Panc1 (cell line): ENCODE results near the gene TMEM229B. TPM values are rescaled to one million over a fixed set of nuclear protein-coding genes. Genes with fewer than 3 reads are reported as not detected.

ENCODE experiments used
- ATAC-seq: fragments of 200-7000 bp; cut with Tn5 transposase; 2 replicates; pipeline ENCODE4 v1.9.1; 2020; ENCODE audit warnings: mild to moderate bottlenecking, moderate library complexity
- BruUV-seq: library from RNA; stranded (reverse); fragments of 400-500 nt; replicated peaks from 2 replicates; lab custom pipeline; 2021; lab: Mats Ljungman, UMichigan
- CTCF ChIA-PET: fragments of 300-600 bp; sonication (Branson Sonifier 250); formaldehyde crosslinking; loops from one replicate; lab custom pipeline; 2022; ENCODE audit warnings: antibody characterized with exemption; lab: Charles Lee
- POLR2A ChIA-PET: fragments of 300-600 bp; sonication (Branson Sonifier 250); formaldehyde crosslinking; loops from one replicate; lab custom pipeline; 2022; ENCODE audit warnings: antibody characterized with exemption; lab: Charles Lee
- DNase-seq: peaks from one replicate; pipeline ENCODE4 v3.0.0-alpha.2; 2010; ENCODE audit warnings: low read depth, low spot score
- H3K27ac ChIP-seq: 2 replicates; pipeline ENCODE4 v1.5.1; 2011; ENCODE audit warnings: mild to moderate bottlenecking, low read length, inconsistent platforms
- H3K27me3 ChIP-seq: fragments of 200-500 bp; sonication (Bioruptor generic); 2 replicates; pipeline ENCODE4 v1.6.0; 2014; ENCODE audit warnings: low read length, inconsistent platforms; ENCODE audit not compliant: control insufficient read depth, insufficient read depth
- H3K36me3 ChIP-seq: fragments of 200-500 bp; sonication (Bioruptor generic); 2 replicates; pipeline ENCODE4 v1.5.1; 2014; ENCODE audit warnings: inconsistent platforms, mild to moderate bottlenecking, low read length, moderate library complexity; ENCODE audit not compliant: control insufficient read depth, insufficient read depth
- H3K4me1 ChIP-seq: 2 replicates; pipeline ENCODE4 v1.5.1; 2011; ENCODE audit warnings: inconsistent platforms, mild to moderate bottlenecking, low read length, moderate library complexity; ENCODE audit not compliant: control insufficient read depth, insufficient read depth
- H3K4me3 ChIP-seq, 2 experiments: 2 replicates each; pipeline ENCODE4 v1.5.1; 2011 to 2012; ENCODE audit warnings: low read depth in 2 of 2, low read length in 2 of 2, mild to moderate bottlenecking in 2 of 2, inconsistent platforms in 1 of 2, moderate library complexity in 1 of 2
- H3K9me3 ChIP-seq: fragments of 200-500 bp; sonication (Bioruptor generic); 2 replicates; pipeline ENCODE4 v1.5.1; 2014; ENCODE audit warnings: low read depth, mild to moderate bottlenecking, inconsistent platforms, low read length, moderate library complexity; ENCODE audit not compliant: control insufficient read depth, insufficient read depth
- POLR2AphosphoS5 ChIP-seq: IDR thresholded peaks from 2 replicates; pipeline ENCODE4 v1.6.1; 2012; ENCODE audit warnings: mild to moderate bottlenecking, low read depth, low read length, moderate library complexity
- SIN3A ChIP-seq: IDR thresholded peaks from 2 replicates; pipeline ENCODE4 v1.6.1; 2012; ENCODE audit warnings: low read depth, mild to moderate bottlenecking, low read length, moderate library complexity, borderline replicate concordance; ENCODE audit not compliant: insufficient read depth
- TCF7L2 ChIP-seq: IDR thresholded peaks from 2 replicates; pipeline ENCODE4 v1.6.1; 2011; ENCODE audit warnings: mild to moderate bottlenecking, low read depth, low read length, inconsistent platforms
- in situ Hi-C: cut with HindIII; loops from 2 replicates; pipeline ENCODE4 v1.10.0; 2016; ENCODE audit warnings: low sequenced_read_pairs, low pct_unique_long_range_greater_than_20kb
- intact Hi-C: fragments of 100-400 bp; cut with micrococcal nuclease; formaldehyde crosslinking; loops from one replicate; pipeline ENCODE4 v1.10.0; 2022; ENCODE audit not compliant: unreplicated experiment
- total RNA-seq: library from RNA; stranded (reverse); gene quantifications from one replicate; pipeline ENCODE4 v1.2.1, GENCODE V29; 2021; ENCODE audit not compliant: unreplicated experiment
- TF ChIP-seq, protein P1 (sequence below): fragments of 450-650 bp; IDR thresholded peaks from 2 replicates; pipeline ENCODE4 v1.5.1; 2017; ENCODE audit warnings: mild to moderate bottlenecking
- TF ChIP-seq, protein P2 (sequence below), 2 experiments: IDR thresholded peaks; 2 replicates each; pipeline ENCODE4 v1.6.1; 2011 to 2012; ENCODE audit warnings: low read depth in 2 of 2, control low read depth in 1 of 2, low read length in 1 of 2, mild to moderate bottlenecking in 1 of 2, moderate library complexity in 1 of 2; ENCODE audit not compliant: insufficient read depth in 1 of 2

TMEM229B gene
- total RNA-seq, 1 experiment from 2014 or later: 1.6 TPM

- Histone ChIP-seq H3K36me3 (no peaks in the 10 kb centered on the region), H3K4me3 (no peak overlapping the region), H3K4me1 (peaks cover 14% of the 10 kb centered on the region; the same call in 1 of the 2 replicates), H3K9me3 (no peaks in the 10 kb centered on the region), H3K27me3 (no peaks in the 10 kb centered on the region; the same call in 1 of the 2 replicates), H3K27ac (no peak overlapping the region)
- DNase-seq (no peak), ATAC-seq (no peak)
- in situ Hi-C loops: no loop called here
- no TSS peak for BruUV-seq
- intact Hi-C loops: loop anchor here (10.0 kb wide), 1 partner anchor 86 kb away; no protein-coding TSS in a partner anchor
- CTCF ChIA-PET: no interaction called here
- POLR2A ChIA-PET: no interaction called here
- TF ChIP-seq POLR2AphosphoS5 (no peak), TCF7L2 (no peak), SIN3A (no peak)
- TF ChIP-seq, protein P1, sequence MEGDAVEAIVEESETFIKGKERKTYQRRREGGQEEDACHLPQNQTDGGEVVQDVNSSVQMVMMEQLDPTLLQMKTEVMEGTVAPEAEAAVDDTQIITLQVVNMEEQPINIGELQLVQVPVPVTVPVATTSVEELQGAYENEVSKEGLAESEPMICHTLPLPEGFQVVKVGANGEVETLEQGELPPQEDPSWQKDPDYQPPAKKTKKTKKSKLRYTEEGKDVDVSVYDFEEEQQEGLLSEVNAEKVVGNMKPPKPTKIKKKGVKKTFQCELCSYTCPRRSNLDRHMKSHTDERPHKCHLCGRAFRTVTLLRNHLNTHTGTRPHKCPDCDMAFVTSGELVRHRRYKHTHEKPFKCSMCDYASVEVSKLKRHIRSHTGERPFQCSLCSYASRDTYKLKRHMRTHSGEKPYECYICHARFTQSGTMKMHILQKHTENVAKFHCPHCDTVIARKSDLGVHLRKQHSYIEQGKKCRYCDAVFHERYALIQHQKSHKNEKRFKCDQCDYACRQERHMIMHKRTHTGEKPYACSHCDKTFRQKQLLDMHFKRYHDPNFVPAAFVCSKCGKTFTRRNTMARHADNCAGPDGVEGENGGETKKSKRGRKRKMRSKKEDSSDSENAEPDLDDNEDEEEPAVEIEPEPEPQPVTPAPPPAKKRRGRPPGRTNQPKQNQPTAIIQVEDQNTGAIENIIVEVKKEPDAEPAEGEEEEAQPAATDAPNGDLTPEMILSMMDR: no peak
- TF ChIP-seq, protein P2, sequence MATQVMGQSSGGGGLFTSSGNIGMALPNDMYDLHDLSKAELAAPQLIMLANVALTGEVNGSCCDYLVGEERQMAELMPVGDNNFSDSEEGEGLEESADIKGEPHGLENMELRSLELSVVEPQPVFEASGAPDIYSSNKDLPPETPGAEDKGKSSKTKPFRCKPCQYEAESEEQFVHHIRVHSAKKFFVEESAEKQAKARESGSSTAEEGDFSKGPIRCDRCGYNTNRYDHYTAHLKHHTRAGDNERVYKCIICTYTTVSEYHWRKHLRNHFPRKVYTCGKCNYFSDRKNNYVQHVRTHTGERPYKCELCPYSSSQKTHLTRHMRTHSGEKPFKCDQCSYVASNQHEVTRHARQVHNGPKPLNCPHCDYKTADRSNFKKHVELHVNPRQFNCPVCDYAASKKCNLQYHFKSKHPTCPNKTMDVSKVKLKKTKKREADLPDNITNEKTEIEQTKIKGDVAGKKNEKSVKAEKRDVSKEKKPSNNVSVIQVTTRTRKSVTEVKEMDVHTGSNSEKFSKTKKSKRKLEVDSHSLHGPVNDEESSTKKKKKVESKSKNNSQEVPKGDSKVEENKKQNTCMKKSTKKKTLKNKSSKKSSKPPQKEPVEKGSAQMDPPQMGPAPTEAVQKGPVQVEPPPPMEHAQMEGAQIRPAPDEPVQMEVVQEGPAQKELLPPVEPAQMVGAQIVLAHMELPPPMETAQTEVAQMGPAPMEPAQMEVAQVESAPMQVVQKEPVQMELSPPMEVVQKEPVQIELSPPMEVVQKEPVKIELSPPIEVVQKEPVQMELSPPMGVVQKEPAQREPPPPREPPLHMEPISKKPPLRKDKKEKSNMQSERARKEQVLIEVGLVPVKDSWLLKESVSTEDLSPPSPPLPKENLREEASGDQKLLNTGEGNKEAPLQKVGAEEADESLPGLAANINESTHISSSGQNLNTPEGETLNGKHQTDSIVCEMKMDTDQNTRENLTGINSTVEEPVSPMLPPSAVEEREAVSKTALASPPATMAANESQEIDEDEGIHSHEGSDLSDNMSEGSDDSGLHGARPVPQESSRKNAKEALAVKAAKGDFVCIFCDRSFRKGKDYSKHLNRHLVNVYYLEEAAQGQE (IDR thresholded peaks at IDR 0.05; ENCODE audit: insufficient read depth in 1 of 2, low read depth in 2 of 2, low read length in 1 of 2): no peak
These were observed 22.3 kb upstream of the TMEM229B start for GRCh38 chr14:67510836-67511235.

DNA sequence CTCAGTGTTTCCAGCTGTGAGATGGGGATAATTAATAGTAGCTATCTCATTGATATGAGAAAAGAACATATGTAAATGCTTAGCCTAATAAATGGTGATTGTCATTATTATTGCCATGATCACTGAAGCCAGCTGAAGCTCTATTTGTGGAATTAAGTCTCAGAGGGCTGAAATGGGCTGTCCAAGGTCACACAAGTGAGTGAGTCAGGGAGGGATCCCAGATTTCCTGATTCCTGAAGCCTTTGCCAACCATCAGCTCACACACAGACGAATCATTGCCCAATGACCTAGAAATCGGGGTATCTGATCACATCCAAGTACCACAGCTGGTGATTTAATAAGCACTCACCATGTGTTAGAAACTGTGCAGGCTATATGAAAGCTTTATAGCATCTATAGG is 21.6 kb upstream of the TMEM229B start:
- no peaks in the 10 kb centered on the region for H3K36me3 ChIP-seq
- no peak overlapping the region for H3K4me3 ChIP-seq
- no peak overlapping the region for H3K27ac ChIP-seq
- ChIA-PET CTCF (interaction anchor here (0.6 to 0.7 kb wide), 2 partner anchors 41 to 61 kb away, joined by 5 to 6 read pairs; no protein-coding TSS in a partner anchor), POLR2A (no interaction called here)
- peaks cover 14% of the 10 kb centered on the region; the same call in 1 of the 2 replicates for H3K4me1 ChIP-seq
- TF ChIP-seq, protein P2 (IDR thresholded peaks at IDR 0.05; ENCODE audit: insufficient read depth in 1 of 2, low read depth in 2 of 2, low read length in 1 of 2): no peak
- TF ChIP-seq POLR2AphosphoS5: no peak
- no peak for TF ChIP-seq SIN3A
- TF ChIP-seq, protein P1: no peak
- no peak for TF ChIP-seq TCF7L2
- intact Hi-C loops: loop anchor here (10.0 kb wide), 1 partner anchor 85 kb away; no protein-coding TSS in a partner anchor
- no peaks in the 10 kb centered on the region; the same call in 1 of the 2 replicates for H3K27me3 ChIP-seq
- H3K9me3 ChIP-seq: no peaks in the 10 kb centered on the region
- no peak for ATAC-seq
- BruUV-seq: no TSS peak
- in situ Hi-C loops: no loop called here
- no peak for DNase-seq
